Keratinocyte (primary cell): ENCODE data around the gene NDUFB6.

Source experiments
- EZH2 ChIP-seq: IDR thresholded peaks from one replicate; pipeline ENCODE4 v1.6.1; 2012; ENCODE audit warnings: inconsistent platforms, mild to moderate bottlenecking, low read length, moderate library complexity
- TF ChIP-seq, protein P1 (sequence below), 3 experiments: IDR thresholded peaks in 1 of 3; conservative IDR thresholded peaks in 1 of 3; optimal IDR thresholded peaks in 1 of 3; 2 replicates in 2 of 3; 3 replicates in 1 of 3; pipeline versions ENCODE3 to v1.5.1; 2011; ENCODE audit warnings: low read length in 3 of 3, mild to moderate bottlenecking in 3 of 3, moderate library complexity in 2 of 3, control low read depth in 1 of 3, inconsistent platforms in 1 of 3; ENCODE audit not compliant: insufficient read depth in 2 of 3; ENCODE audit errors: extremely low read depth in 1 of 3

DNA sequence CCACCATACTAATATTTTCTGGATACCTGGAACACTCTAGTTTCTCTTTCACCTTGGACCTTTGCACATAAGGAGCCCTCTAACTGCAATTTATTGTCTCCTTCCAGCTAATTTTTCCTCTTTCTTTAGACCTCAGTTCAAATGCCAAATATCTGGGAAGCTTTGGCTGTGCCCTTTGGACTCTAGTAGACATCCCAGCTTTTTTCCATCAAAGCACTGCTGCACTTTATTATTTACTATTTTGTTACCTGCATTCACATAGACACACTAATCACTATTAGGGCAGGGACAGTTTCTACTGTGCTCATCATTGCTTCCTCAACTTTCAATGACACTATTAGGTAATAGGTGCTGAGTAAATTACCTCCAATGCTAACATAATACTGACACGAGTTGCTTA, 49.0 kb downstream of the NDUFB6 start:
- TF ChIP-seq, protein P1, sequence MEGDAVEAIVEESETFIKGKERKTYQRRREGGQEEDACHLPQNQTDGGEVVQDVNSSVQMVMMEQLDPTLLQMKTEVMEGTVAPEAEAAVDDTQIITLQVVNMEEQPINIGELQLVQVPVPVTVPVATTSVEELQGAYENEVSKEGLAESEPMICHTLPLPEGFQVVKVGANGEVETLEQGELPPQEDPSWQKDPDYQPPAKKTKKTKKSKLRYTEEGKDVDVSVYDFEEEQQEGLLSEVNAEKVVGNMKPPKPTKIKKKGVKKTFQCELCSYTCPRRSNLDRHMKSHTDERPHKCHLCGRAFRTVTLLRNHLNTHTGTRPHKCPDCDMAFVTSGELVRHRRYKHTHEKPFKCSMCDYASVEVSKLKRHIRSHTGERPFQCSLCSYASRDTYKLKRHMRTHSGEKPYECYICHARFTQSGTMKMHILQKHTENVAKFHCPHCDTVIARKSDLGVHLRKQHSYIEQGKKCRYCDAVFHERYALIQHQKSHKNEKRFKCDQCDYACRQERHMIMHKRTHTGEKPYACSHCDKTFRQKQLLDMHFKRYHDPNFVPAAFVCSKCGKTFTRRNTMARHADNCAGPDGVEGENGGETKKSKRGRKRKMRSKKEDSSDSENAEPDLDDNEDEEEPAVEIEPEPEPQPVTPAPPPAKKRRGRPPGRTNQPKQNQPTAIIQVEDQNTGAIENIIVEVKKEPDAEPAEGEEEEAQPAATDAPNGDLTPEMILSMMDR (optimal IDR thresholded peaks at IDR 0.05 in 1 of 3, IDR thresholded peaks at IDR 0.05 in 1 of 3, conservative IDR thresholded peaks at IDR 0.05 in 1 of 3; ENCODE audit: extremely low read depth in 1 of 3, insufficient read depth in 2 of 3, low read length in 3 of 3), result no peak
- no peak for TF ChIP-seq EZH2
